Endothelial cell of hepatic sinusoid (primary cell): ENCODE measurements around the gene SSH2.

Experiments used
- in situ Hi-C: cut with HindIII; loops from 2 replicates; pipeline ENCODE4 v1.10.0; 2017; ENCODE audit warnings: low sequenced_read_pairs

Gene SSH2

GRCh38 chr17:29716566-29716965 lies 213.5 kb downstream of the SSH2 start:
- in situ Hi-C loops: no loop called here

DNA sequence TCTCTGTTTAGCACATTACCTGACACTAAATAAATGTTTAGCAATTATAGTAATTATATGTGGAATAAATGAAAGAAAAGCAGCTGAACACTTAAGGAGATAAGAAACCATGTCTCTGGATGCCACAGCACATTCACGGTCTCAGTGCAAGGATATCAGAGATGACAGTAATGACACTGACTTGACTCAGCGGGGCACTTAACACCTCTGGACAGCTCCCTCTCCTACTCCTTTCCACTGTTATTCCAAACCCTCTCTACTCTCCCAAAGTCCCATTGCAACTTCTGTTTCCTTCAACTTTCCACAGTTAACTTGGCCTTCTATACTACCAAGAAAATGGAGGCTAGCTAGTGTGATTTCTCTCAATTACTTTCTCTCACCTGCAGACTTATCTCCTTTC lies 214.3 kb downstream of the SSH2 start:
- in situ Hi-C loops: no loop called here

DNA sequence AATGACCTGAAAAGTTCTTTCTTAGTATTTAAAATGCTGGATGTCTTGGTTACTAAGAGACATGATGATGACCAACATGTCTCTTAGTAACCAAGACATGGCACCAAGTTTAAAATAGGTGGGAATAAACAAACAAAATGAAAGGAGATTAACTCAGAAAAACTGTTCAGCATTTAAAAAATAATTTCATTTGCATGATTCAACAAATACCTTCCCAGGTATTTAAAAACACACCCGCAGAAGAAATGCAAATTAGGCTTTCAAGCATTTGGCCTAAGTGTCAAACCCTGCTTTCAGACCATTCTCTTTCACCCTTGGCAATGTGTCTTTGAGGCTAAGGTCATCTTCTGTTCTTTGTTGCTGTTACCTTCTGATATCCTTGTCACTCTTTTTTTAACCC lies 215.9 kb downstream of the SSH2 start:
- in situ Hi-C loops: loop anchor here (5.0 kb wide), 1 partner anchor 48 kb away; no protein-coding TSS in a partner anchor

GRCh38 chr17:29713626-29714025 lies 216.4 kb downstream of the SSH2 start:
- in situ Hi-C loops: loop anchor here (5.0 kb wide), 1 partner anchor 49 kb away; no protein-coding TSS in a partner anchor

- in situ Hi-C loops: loop anchor here (5.0 kb wide), 1 partner anchor 51 kb away; no protein-coding TSS in a partner anchor
Observed at GRCh38 chr17:29711588-29712385, 218.2 kb downstream of the SSH2 start.

DNA sequence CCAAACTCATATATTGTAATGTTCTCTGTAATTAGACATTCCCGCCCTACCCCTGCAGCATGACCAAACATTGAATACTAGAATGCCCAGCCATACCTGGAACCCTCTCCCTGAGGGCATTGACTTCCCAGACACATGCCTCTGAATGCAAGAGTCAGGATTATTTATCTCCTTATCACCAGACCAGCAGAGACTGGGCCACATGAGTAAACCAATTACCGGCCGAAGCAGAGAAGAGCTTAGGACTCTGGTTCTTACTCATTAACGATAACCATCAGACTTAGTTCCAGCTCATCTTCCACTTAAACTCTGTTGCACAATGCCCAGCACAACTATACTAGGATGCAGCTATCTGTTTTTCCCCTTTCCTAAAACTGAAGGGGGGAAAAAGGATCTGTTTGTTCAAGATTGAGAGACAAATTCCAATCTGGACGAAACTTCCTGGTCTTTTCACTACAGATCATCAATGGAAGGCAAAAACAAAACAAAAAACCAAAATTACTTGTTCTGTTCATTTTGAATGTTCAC lies 219.1 kb downstream of the SSH2 start:
- in situ Hi-C loops: loop anchor here (5.0 kb wide), 1 partner anchor 51 kb away; no protein-coding TSS in a partner anchor

GRCh38 chr17:29710520-29710884 lies 219.5 kb downstream of the SSH2 start:
- in situ Hi-C loops: loop anchor here (5.0 kb wide), 1 partner anchor 52 kb away; no protein-coding TSS in a partner anchor

DNA sequence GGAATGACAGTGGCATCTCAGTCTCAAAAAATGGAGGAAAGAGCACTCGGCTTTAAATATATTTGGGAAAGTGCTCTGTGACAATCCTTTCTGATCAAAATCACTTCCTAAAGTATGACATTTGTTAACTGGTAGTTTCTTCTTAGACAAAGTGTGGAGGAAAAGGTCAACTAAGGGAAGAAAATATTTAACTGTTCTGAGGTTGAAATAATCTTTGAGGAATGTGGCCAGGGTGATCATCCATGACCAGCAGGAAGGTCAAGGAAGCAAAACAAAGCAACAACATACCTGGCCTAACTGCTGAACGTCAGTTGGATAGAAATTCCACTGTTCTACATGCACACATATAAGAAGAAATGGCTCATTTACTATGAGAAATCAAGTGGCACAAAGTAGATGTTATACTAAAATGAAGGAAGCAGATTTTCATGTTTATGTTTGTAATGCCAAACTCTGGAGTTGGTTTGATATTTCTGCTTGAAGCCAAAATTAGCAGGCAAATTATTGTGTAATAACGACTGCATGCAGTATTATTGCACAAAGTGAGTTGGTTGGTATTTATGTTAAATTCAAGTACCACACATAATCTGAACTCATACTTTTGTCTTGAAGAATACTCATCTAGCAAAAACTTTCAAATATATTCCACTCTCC lies 220.0 kb downstream of the SSH2 start:
- in situ Hi-C loops: loop anchor here (5.0 kb wide), 1 partner anchor 52 kb away; no protein-coding TSS in a partner anchor

DNA sequence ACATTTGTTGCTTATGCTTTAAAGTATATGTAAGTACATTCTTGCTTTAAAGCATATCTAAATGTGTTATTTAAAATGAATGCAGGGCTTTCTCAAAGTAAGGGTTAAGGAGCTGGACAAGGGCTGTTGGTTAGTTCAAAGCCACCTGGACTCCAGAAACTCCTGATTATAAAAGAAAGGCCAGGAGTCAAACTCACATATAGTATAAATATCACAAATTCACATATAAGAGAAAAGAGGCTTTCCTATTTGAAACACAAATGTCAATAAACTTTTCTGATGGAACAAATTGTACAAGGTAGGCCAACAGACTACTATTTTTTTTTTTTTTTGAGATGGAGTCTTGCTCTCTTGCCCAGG lies 222.8 kb downstream of the SSH2 start:
- in situ Hi-C loops: no loop called here

DNA sequence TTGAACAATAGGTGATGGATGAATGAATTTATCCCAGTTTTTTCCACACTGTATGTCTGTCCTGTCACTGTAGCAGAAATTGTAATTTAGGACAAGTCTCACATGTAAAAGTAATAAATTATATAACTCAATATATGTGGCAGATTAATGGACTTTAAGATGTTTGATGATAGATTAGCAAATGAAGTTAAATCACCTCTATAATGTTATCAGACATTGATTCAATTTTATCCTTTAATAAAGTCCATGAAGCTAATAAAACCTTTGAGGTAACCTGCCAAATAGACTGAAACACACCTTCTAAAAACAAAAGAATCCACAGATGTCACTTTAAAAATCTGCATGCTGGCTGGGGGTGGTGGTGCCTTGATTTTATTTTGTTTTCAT lies 224.0 kb downstream of the SSH2 start:
- in situ Hi-C loops: no loop called here

DNA sequence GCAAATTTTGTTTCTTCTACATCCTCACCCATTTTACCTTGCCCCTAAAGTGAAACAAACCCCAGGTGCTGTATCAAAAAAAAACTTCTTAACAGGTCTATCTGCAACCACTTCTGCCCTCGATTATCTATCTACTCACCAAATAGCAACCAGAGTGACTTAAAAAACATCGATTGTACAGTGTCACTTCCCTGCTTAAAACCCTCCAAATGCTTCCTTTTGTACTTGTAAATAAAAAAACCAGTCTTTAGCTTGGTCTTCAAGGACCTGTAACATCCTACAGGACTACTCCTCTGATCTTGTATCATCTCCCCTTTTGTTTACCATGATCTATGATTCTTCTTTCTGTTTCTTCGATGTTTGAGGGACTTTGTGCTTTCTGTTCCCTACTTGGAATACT lies 224.6 kb downstream of the SSH2 start:
- in situ Hi-C loops: no loop called here

- in situ Hi-C loops: no loop called here
Observed at GRCh38 chr17:29699283-29699682, 230.7 kb downstream of the SSH2 start.

DNA sequence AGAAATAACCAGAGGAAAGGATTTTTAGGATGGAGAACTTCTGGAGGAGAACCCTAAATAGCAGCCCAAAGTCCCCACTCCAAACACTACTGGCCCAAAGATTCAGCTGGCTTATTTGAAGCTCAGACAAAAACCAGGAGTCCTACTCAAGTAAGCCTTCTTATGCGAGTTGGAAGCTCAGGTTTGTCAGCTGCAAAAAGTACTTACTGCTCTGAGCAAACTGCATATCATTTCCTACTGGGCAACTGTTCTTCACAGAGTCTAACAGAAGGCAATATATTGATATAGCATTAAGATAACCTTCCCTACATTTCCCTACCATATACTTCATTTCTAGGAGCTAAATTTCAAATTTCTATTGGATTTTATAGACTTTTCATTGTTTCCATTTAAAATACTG lies 231.2 kb downstream of the SSH2 start:
- in situ Hi-C loops: no loop called here

- in situ Hi-C loops: no loop called here
Observed at GRCh38 chr17:29698019-29698777, 231.8 kb downstream of the SSH2 start.

GRCh38 chr17:29697371-29697770 lies 232.7 kb downstream of the SSH2 start:
- in situ Hi-C loops: no loop called here

DNA sequence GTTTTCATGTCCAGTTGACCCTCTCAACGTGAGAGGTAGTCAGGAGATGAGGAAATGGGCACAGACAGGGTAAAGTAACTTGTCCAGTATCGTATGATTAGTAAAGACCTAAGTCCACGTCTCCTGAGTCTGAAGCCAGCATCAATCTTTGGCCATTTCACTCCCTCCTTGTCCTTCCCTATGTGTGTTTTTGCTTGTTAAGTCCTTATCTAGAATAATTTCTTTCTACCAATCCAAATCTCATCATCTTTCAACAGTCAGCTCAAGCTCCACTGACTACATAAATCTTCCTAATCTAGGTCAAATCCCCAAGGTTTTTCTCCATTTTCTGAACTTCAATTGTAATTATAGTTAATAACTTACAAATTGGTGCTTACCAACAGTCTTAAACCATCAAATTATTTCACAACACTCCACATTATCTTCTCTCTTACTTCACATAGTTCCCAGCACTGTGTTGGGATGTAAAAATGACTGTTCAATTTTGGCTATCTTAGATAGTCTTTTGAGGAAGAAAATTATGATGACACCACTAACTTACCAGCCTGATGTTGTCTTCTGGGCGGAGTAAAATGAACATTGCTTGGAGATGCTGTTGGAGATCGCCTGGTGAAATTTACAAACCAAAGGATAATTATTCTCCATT lies 235.0 kb downstream of the SSH2 start:
- in situ Hi-C loops: no loop called here

DNA sequence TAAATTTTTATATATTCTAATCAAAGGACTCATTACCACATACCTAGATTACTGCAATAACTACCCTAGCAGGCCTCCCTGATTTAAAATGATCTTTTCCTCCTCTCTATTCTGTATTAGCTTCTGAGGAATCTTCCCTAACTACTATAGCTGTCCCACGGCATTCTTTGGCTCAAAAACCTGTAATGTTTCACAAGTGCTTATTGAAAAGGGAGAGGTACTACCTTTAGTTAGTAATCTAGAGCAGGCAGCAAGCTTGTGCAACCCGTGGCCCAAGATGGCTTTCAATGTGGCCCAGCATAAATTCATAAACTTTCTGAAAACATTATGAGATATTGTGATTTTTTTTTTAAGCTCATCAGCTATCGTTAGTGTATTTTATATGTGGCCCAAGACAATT lies 236.3 kb downstream of the SSH2 start:
- in situ Hi-C loops: no loop called here

GRCh38 chr17:29687596-29687995 lies 242.4 kb downstream of the SSH2 start:
- in situ Hi-C loops: no loop called here

GRCh38 chr17:29686993-29687590 lies 242.9 kb downstream of the SSH2 start:
- in situ Hi-C loops: no loop called here

DNA sequence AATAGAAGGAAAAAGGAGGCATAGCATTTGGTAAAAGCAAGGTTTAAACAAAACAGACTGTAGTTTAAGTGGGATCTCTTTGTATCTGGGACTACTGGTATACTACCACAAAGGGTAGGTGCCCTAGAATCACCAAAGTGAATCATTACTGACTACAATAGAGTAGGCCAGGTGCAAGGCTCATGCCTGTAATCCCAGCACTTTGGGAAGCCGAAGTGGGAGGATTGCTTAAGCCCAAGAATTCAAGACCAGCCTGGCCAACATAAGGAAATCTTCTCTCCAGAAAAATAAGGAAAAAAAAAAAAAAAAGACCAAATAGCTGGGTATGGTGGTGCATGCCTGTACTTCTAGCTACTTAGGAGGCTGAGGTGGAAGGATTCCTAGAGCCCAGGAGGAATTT lies 246.5 kb downstream of the SSH2 start:
- in situ Hi-C loops: no loop called here
